Measurements from ENCODE around the gene AICDA. TPM values are rescaled to one million over a fixed set of nuclear protein-coding genes. Genes with fewer than 3 reads are reported as not detected.
"Not testable (repeated sequence)": the region's sequence is repeated elsewhere in the genome, so short reads cannot be mapped to it uniquely, and the experiment has no call there.

AICDA gene
- 0.10 TPM for total RNA-seq

DNA sequence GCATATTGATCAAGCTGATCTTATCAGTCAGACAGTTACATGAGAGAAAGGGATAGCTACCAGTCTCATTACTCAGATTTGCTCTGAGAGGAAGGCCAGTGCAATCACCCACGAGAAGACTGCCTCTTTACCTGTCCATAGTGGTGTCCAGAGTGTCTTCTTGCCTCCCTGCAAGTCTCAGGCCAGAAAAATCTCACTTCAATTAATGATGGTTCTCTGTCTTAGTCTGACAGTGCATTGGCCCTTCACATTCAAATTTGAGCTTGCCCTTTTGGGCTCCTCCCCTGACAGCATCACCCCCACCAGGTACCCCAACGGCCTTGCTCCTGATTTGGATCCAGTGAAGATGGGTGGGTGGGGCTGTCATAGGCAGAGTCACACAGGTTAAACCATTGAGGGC is at the start of gene AICDA:
AICDA (minus strand) TSS at position 231 of the 400 bp plus-strand sequence; CDS start at position 139, 92 bp downstream.
- DNase-seq = no peak

- no peak for DNase-seq
Observed at GRCh38 chr12:8661751-8662150, 49.1 kb upstream of the AICDA start.

- DNase-seq = no peak
Observed at GRCh38 chr12:8661016-8661415, 48.4 kb upstream of the AICDA start.

GRCh38 chr12:8658346-8658745 is 45.7 kb upstream of the AICDA start:
- DNase-seq = no peak

- no peak for DNase-seq
Observed at GRCh38 chr12:8655421-8655820, 42.8 kb upstream of the AICDA start.

DNA sequence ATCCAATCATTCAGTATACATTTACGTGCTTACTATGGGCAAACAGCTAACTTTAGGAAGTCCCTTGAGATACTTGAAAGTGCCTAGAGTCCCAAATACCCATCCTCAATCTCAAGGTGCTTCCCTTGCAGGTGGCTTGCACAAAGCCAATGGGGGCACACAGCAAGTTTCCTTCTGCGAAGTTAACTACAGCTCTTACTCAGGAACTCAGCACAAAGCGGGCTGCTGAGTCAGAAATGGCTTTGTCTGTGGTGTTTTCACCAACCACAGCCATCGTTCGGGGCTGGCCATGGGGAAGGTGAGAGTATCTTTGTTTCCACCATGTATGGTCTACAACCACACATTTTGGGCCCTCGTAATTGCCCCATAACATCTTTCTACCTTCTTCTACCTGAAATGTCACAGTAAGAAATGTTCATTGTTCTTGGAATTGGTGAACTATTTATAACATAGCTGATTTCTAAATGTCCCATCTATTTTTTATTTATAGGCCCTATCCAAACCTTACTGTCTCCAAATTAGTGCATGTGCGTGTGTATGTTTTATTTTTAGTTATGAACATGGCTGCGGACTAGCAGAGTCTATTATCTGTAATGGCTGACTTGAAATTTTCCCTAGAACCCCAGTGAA is 36.0 kb upstream of the AICDA start:
- no peak for DNase-seq

GRCh38 chr12:8647968-8648367 is 35.3 kb upstream of the AICDA start:
- DNase-seq = no peak

DNA sequence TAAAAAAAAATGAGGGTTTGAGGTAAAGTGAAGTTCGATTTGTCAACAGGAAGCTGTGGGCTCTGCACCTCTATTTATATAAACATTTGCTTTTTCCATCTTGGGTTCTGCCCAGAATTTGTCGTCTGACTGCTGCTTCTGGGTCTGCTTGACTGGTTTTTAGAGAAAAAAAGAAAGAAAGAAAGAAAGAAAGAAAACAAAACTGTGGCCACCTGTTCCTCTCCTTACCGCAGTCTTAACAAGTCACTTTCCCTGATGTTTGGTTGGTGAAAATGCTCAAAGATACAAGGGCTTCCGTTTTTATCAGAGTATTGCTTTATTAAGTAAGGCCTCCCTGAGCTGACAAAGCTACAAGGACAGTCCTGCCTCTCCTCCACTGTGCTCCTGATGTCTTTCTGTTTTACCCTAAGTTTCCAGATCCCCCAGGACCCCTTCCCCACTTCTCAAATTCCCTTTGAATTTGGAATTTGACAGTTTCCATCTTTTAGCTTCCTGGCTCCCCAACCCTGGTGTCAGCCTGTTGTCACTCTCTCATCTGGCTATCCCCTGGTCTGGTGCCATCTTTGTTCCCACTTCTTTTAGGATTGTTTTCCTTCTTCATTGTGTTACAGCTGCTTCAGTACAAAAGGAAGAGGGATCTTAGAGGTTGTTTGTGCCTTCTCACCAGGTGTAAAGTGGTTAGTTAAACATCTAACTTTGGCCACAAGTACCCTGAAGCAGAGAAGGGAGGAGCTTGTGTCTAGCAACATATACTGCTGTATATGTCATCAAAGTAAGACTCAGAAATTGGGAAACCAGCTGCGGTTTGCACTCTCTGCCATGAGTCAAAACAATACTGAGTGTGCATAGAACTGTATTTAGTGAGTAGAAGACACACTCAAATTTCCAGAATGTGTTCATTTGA is 31.9 kb upstream of the AICDA start:
- no peak for DNase-seq

GRCh38 chr12:8642775-8643174 is 30.1 kb upstream of the AICDA start:
- DNase-seq = no peak

DNA sequence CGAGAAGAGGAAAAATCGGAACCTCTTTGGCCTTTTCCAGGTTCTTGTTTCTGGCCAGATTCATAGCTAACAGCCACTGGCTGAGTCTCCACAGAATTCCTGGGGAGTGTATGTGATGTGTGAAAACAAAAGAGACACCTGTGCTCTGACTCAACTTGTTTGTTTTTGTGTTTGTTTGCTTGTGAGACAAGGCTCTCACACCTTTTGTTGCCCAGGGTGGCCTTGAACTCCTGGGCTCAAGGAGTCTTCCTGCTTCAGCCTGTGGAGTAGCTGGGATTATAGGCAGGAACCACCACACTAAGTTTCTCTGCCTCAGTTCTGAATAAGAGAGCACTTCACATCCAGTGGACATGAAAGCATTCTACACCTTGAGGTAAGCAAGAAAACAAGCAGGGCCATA is 27.3 kb upstream of the AICDA start:
- DNase-seq = no peak

- no peak for DNase-seq
Observed at GRCh38 chr12:8638951-8639350, 26.3 kb upstream of the AICDA start.

DNA sequence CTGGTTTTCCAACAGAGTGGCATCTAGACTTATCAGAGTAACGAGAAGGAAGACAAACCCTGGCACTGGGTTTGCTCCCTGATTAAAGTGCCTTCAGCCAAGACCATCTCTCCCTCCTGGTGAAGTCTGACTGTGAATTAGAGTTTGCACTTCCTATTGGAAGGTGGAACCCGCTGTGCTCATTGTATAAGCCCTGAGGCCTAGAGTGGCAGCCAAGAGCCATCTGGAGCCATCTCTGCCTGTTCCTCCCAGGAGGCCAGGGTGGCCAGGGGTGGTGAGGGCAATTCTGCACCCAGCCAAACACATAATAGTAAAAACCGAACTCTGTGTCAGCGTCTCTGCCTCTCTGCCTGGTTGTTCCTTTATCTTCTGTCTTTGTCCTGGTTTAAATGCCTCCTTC is 25.0 kb upstream of the AICDA start:
- DNase-seq = no peak

DNA sequence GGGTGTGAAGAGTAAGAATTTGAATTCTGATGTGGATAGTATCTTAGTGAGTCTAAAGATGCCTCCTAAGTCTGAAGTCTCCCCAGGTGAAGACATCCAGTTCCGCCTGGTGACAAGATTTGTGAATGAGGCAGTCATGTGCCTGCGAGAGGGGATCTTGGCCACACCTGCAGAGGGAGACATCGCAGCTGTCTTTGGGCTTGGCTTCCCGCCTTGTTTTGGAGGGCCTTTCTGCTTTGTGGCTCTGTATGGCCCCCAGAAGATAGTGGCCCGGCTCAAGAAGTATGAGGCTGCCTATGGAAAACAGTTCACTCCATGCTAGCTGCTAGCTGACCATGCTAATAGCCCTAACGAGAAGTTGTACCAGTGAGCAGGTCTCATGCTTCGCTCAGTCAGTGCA is 24.6 kb upstream of the AICDA start:
- no peak for DNase-seq

- DNase-seq = peak; percentile 21
Observed at GRCh38 chr12:8636581-8636980, 23.9 kb upstream of the AICDA start.

DNA sequence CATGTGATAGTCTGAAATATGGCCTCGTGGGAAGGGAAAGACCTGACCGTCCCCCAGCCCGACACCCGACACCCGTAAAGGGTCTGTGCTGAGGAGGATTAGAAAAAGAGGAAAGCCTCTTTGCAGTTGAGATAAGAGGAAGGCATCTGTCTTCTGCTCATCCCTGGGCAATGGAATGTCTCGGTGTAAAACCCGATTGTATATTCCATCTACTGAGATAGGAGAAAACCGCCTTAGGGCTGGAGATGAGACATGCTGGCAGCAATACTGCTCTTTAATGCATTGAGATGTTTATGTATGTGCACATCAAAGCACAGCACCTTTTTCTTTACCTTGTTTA is 23.3 kb upstream of the AICDA start:
- DNase-seq = not testable (repeated sequence)

DNA sequence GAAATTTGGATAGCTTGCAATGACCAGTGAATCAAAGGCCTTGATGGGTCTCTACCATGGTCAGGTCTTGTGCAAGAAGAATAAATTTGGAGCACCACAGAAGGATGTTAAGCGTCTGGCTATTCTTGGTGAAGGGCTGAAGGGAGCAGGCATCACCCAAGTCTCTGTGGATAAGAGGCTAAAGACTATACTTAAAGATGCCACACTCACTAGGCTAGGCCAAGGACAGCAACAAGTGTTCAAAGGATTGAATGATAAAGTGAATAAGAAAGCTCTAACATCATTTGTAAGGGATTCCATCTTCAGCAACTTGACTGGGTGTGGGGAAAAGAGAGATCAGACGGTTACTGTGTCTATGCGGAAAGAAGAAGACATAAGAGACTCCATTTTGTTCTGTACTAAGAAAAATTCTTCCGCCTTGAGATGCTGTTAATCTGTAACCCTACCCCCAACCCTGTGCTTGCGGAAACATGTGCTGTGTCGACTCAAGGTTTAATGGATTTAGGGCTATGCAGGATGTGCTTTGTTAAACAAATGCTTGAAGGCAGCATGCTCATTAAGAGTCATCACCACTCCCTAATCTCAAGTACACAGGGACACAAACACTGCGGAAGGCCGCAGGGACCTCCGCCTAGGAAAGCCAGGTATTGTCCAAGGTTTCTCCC is 22.8 kb upstream of the AICDA start:
- not testable (repeated sequence) for DNase-seq

- DNase-seq = no peak
Observed at GRCh38 chr12:8630131-8630530, 17.5 kb upstream of the AICDA start.

DNA sequence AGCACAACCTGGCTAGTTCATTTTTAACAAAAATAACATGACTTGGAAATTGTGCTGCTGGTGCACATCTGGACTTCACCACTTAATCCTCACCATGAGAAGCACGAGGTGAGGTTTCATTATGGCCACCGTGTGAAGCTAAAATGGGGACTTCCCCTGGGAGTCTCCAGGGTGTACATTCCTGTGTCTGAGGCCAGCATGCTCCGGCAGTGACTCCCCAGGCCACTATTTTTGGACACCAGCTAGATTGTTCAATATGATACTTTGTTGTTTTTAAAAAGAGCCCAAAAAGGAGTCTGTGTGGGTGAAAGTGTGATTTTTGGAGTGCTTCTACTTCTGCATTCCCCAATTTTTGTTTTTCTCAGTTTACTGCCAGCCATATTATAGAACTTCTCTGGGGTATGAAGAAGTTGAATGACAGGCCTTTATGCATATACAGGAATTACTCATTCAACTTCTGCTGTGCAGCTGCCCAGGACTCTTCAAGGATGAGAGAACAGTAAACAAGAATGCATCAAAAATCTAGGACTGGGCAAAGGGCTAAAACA is 16.9 kb upstream of the AICDA start:
- DNase-seq = peak; percentile 24

- no peak for DNase-seq
Observed at GRCh38 chr12:8628731-8629130, 16.1 kb upstream of the AICDA start.

GRCh38 chr12:8624750-8625149 is 12.1 kb upstream of the AICDA start:
- DNase-seq = not testable (repeated sequence)

GRCh38 chr12:8622646-8623045 is 10.0 kb upstream of the AICDA start:
- no peak for DNase-seq

DNA sequence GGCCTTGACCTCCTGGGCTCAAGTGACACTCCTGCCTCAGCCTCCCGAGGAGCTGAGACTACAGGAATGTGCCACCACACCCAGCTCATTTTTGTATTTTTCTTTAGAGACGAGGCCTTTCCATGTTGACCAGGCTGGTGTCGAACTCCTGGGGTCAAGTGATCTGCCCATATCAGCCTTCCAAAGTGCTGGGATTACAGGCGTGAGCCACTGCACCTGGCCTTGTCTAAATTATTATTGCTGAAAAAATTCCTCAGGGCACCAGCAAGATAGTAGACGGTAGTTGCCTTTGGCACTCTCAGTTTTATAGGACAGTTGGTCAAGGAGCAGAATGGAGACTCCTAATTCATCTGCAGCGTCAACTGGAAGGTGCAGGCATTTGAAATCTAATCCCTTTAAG is 2.5 kb upstream of the AICDA start:
- no peak for DNase-seq

GRCh38 chr12:8613881-8614280 is 1.2 kb upstream of the AICDA start:
- DNase-seq = not testable (repeated sequence)
